CD14-positive monocyte (primary cell): ENCODE results near the gene MBOAT7. TPM values are rescaled to one million over a fixed set of nuclear protein-coding genes. Genes with fewer than 3 reads are reported as not detected.

ENCODE experiments used
- DNase-seq, 3 donors: peaks; one replicate each; pipeline ENCODE4 v3.0.0-alpha.2; 2011 to 2022
- H2AFZ ChIP-seq: 2 replicates; pipeline ENCODE4 v1.6.0; 2012; ENCODE audit warnings: mild to moderate bottlenecking, low read depth, low read length, inconsistent platforms; ENCODE audit not compliant: insufficient read depth, poor library complexity, severe bottlenecking
- H3K27ac ChIP-seq, 2 donors: 1 replicate in 1 of 2; 2 replicates in 1 of 2; pipeline ENCODE4 v1.5.1; 2012 to 2013; ENCODE audit warnings: low read length in 2 of 2, control low read depth in 1 of 2, inconsistent platforms in 1 of 2, low read depth in 1 of 2, mild to moderate bottlenecking in 1 of 2
- H3K27me3 ChIP-seq, 2 donors: one replicate each; pipeline versions ENCODE4 v1.6.0 to v1.6.1; 2011 to 2013; ENCODE audit warnings: low read length in 2 of 2; ENCODE audit not compliant: control insufficient read depth in 2 of 2, insufficient read depth in 2 of 2
- H3K36me3 ChIP-seq, 2 donors: replicated peaks in 1 of 2; 1 replicate in 1 of 2; 2 replicates in 1 of 2; pipeline versions ENCODE4 v1.5.1 to v1.6.1; 2012 to 2013; ENCODE audit warnings: low read length in 2 of 2, control low read depth in 1 of 2, inconsistent platforms in 1 of 2, mild to moderate bottlenecking in 1 of 2; ENCODE audit not compliant: insufficient read depth in 2 of 2, control insufficient read depth in 1 of 2
- H3K4me1 ChIP-seq, 2 donors: 1 replicate in 1 of 2; 2 replicates in 1 of 2; pipeline versions ENCODE4 v1.5.1 to v1.6.1; 2012 to 2013; ENCODE audit warnings: low read length in 2 of 2, control low read depth in 1 of 2, inconsistent platforms in 1 of 2, mild to moderate bottlenecking in 1 of 2, moderate library complexity in 1 of 2; ENCODE audit not compliant: insufficient read depth in 2 of 2, control insufficient read depth in 1 of 2
- H3K4me2 ChIP-seq: replicated peaks from 2 replicates; pipeline ENCODE3; 2012; ENCODE audit warnings: low read length, moderate library complexity, mild to moderate bottlenecking; ENCODE audit not compliant: poor library complexity, severe bottlenecking; ENCODE audit errors: extremely low read depth
- H3K4me3 ChIP-seq, 3 experiments: fragments of 200-600 bp in 1 of 3; sonication (generic) in 1 of 3; replicated peaks in 1 of 3; 1 replicate in 2 of 3; 2 replicates in 1 of 3; pipeline ENCODE4 v1.5.1; 2011 to 2013; ENCODE audit warnings: low read length in 3 of 3, mild to moderate bottlenecking in 3 of 3, control low read depth in 2 of 3, low read depth in 2 of 3, inconsistent platforms in 1 of 3, moderate library complexity in 1 of 3
- H3K79me2 ChIP-seq: 2 replicates; pipeline ENCODE4 v1.6.0; 2012; ENCODE audit warnings: mild to moderate bottlenecking, control low read depth, inconsistent platforms, low read length, moderate library complexity; ENCODE audit not compliant: insufficient read depth
- H3K9ac ChIP-seq: 2 replicates; pipeline ENCODE4 v1.6.0; 2017; ENCODE audit warnings: low read length, mild to moderate bottlenecking; ENCODE audit not compliant: insufficient read depth, poor library complexity, severe bottlenecking
- H3K9me3 ChIP-seq, 2 donors: replicated peaks in 1 of 2; 1 replicate in 1 of 2; 2 replicates in 1 of 2; pipeline versions ENCODE4 v1.5.1 to v1.6.1; 2012 to 2013; ENCODE audit warnings: low read length in 2 of 2, control low read depth in 1 of 2; ENCODE audit not compliant: control insufficient read depth in 1 of 2, insufficient read depth in 1 of 2
- H4K20me1 ChIP-seq: 2 replicates; pipeline ENCODE4 v1.6.0; 2012; ENCODE audit warnings: mild to moderate bottlenecking, low read length, control low read depth, moderate library complexity; ENCODE audit not compliant: insufficient read depth
- H3K27ac Mint-ChIP-seq, 7 donors: one replicate each; pipeline ENCODE4 v1.8.0; 2020; ENCODE audit warnings: mild to moderate bottlenecking in 7 of 7, mixed read lengths in 7 of 7, moderate library complexity in 6 of 7, inconsistent platforms in 2 of 7
- H3K27me3 Mint-ChIP-seq, 3 donors: one replicate each; pipeline ENCODE4 v1.8.0; 2021 to 2022; ENCODE audit warnings: low read depth in 3 of 3, mild to moderate bottlenecking in 3 of 3, mixed read lengths in 3 of 3, moderate library complexity in 3 of 3, inconsistent platforms in 1 of 3
- H3K36me3 Mint-ChIP-seq, 2 donors: one replicate each; pipeline ENCODE4 v1.8.0; 2020; ENCODE audit warnings: mixed read lengths in 2 of 2, inconsistent platforms in 1 of 2, mild to moderate bottlenecking in 1 of 2
- H3K4me1 Mint-ChIP-seq: one replicate; pipeline ENCODE4 v1.8.0; 2020; ENCODE audit warnings: mild to moderate bottlenecking, mixed read lengths
- H3K4me3 Mint-ChIP-seq, 2 donors: one replicate each; pipeline ENCODE4 v1.8.0; 2020; ENCODE audit warnings: mild to moderate bottlenecking in 2 of 2, mixed read lengths in 2 of 2, moderate library complexity in 1 of 2
- H3K9me3 Mint-ChIP-seq, 7 donors: one replicate each; pipeline ENCODE4 v1.8.0; 2020 to 2022; ENCODE audit warnings: mixed read lengths in 7 of 7, mild to moderate bottlenecking in 6 of 7, moderate library complexity in 6 of 7, inconsistent platforms in 2 of 7
- CTCF ChIP-seq: fragments of 200-600 bp; IDR thresholded peaks from one replicate; pipeline ENCODE4 v1.8.0; 2022; ENCODE audit warnings: antibody characterized with exemption, mild to moderate bottlenecking
- WGBS: methylation state at CpG from one replicate; pipeline ENCODE4 v1.1.5; 2013; ENCODE audit warnings: missing lambda C conversion rate; ENCODE audit not compliant: insufficient coverage; 5-methylcytosine and 5-hydroxymethylcytosine counted together
- intact Hi-C, 2 donors: fragments of 100-400 bp; cut with micrococcal nuclease; formaldehyde crosslinking; loops; one replicate each; pipeline versions ENCODE4 v1.15.0 to v1.15.1; 2023
- polyA plus RNA-seq, 3 donors: library from polyadenylated mRNA; depleted of rRNA in 1 of 3; unstranded in 2 of 3; stranded (reverse) in 1 of 3; fragments of 300-500 nt in 2 of 3; fragments of >200 nt in 1 of 3; fragmentation: Illumina TruSeq in 2 of 3; gene quantifications; 1 replicate in 2 of 3; 2 replicates in 1 of 3; pipeline ENCODE4 v1.2.3, GENCODE V29; 2012 to 2021

MBOAT7 gene
- polyA plus RNA-seq, 3 donors: 84.0 to 115 (median 111) TPM

GRCh38 chr19:54180691-54181091, 8.7 kb downstream of the MBOAT7 start:
- Histone ChIP-seq H3K36me3 (peaks cover 56 to 69% of the 10 kb centered on the region in 2 donors), H3K4me2 (no peak overlapping the region), H3K4me3 (no peak overlapping the region), H3K9ac (no peak overlapping the region), H3K79me2 (peaks cover 2% of the 10 kb centered on the region), H3K4me1 (no peaks in the 10 kb centered on the region), H3K27me3 (no peaks in the 10 kb centered on the region), H3K9me3 (no peaks in the 10 kb centered on the region), H2AFZ (no peak overlapping the region), H3K27ac (no peak overlapping the region), H4K20me1 (peaks cover 48% of the 10 kb centered on the region)
- Mint-ChIP-seq H3K27me3 (no peaks in the 10 kb centered on the region), H3K27ac (peak overlapping the region in 2 of 7 donors; percentile 40 to 58), H3K9me3 (peaks cover 0 to 2% (median 0%) of the 10 kb centered on the region in 7 donors), H3K4me1 (no peaks in the 10 kb centered on the region), H3K4me3 (no peak overlapping the region), H3K36me3 (peaks cover 57 to 83% of the 10 kb centered on the region in 2 donors)
- 96% methylated on average over 34 of the region's 37 CpGs for WGBS
- no peak for DNase-seq
- no peak for TF ChIP-seq CTCF
- intact Hi-C loops: no loop called here

- Histone ChIP-seq H3K27ac (no peak overlapping the region), H3K27me3 (no peaks in the 10 kb centered on the region), H3K36me3 (peaks cover 52 to 63% of the 10 kb centered on the region in 2 donors), H3K9me3 (no peaks in the 10 kb centered on the region), H3K79me2 (peaks cover 2% of the 10 kb centered on the region), H3K4me2 (no peak overlapping the region), H2AFZ (no peak overlapping the region), H3K9ac (no peak overlapping the region), H3K4me3 (no peak overlapping the region), H4K20me1 (peaks cover 42% of the 10 kb centered on the region), H3K4me1 (no peaks in the 10 kb centered on the region)
- Mint-ChIP-seq H3K27me3 (no peaks in the 10 kb centered on the region), H3K9me3 (peaks cover 0 to 2% (median 0%) of the 10 kb centered on the region in 7 donors), H3K36me3 (peaks cover 55 to 84% of the 10 kb centered on the region in 2 donors), H3K4me1 (peaks cover 2% of the 10 kb centered on the region), H3K4me3 (no peak overlapping the region), H3K27ac (peak overlapping the region in 3 of 7 donors; percentile 46 to 78 (median 49))
- DNase-seq: peak; percentile 30 to 34 (median 31)
- 75% methylated on average over 10 of the region's 10 CpGs for WGBS
- no peak for TF ChIP-seq CTCF
- intact Hi-C loops: no loop called here
Observed at GRCh38 chr19:54179921-54180461, 9.4 kb downstream of the MBOAT7 start.
